SK-N-SH (cell line): ENCODE measurements around the gene COL5A2. TPM values are rescaled to one million over a fixed set of nuclear protein-coding genes. Genes with fewer than 3 reads are reported as not detected.

ENCODE experiments used
- CTCF ChIA-PET: fragments of 300-600, 350-600 bp; formaldehyde crosslinking; extraction: SDS; loops from one replicate; lab custom pipeline; 2021; lab: Yijun Ruan, JAX
- POLR2A ChIA-PET: fragments of 350-600 bp; sonication (Branson Sonifier 250); formaldehyde crosslinking; extraction: SDS; loops from one replicate; lab custom pipeline; 2020; ENCODE audit warnings: antibody characterized with exemption, inconsistent platforms; lab: Yijun Ruan, JAX
- DNase-seq: peaks from one replicate; pipeline ENCODE4 v3.0.0; 2012
- H2AFZ ChIP-seq: fragments of 200-600 bp; sonication (generic); 2 replicates; pipeline ENCODE4 v1.8.1; 2016; ENCODE audit warnings: antibody characterized with exemption, mild to moderate bottlenecking, low read depth
- H3F3A ChIP-seq: fragments of 200-600 bp; sonication (generic); replicated peaks from 2 replicates; pipeline ENCODE3; 2016; ENCODE audit warnings: antibody characterized with exemption, mild to moderate bottlenecking; ENCODE audit not compliant: insufficient read depth
- H3K27ac ChIP-seq, 2 experiments: fragments of 200-500 bp in 1 of 2; fragments of 200-600 bp in 1 of 2; sonication (Bioruptor generic) in 1 of 2; sonication (generic), shearing (Covaris generic) in 1 of 2; 2 replicates each; pipeline versions ENCODE4 v1.5.1 to v1.6.1; 2014 to 2016; ENCODE audit warnings: low read depth in 2 of 2, inconsistent platforms in 1 of 2, low read length in 1 of 2, mild to moderate bottlenecking in 1 of 2, mixed read lengths in 1 of 2
- H3K27me3 ChIP-seq: fragments of 200-600 bp; sonication (generic), shearing (Covaris generic); 2 replicates; pipeline ENCODE4 v1.6.1; 2016; ENCODE audit warnings: mixed run types; ENCODE audit not compliant: insufficient read depth
- H3K36me3 ChIP-seq, 2 experiments: fragments of 200-500 bp in 1 of 2; fragments of 200-600 bp in 1 of 2; sonication (Bioruptor generic) in 1 of 2; sonication (generic) in 1 of 2; replicated peaks in 1 of 2; 2 replicates each; pipeline versions ENCODE3 to v1.5.1; 2014 to 2016; ENCODE audit warnings: low read length in 1 of 2, mild to moderate bottlenecking in 1 of 2; ENCODE audit not compliant: insufficient read depth in 2 of 2, control insufficient read depth in 1 of 2
- H3K4me1 ChIP-seq, 2 experiments: fragments of 200-500 bp in 1 of 2; fragments of 200-600 bp in 1 of 2; sonication (Bioruptor generic) in 1 of 2; sonication (generic), shearing (Covaris generic) in 1 of 2; 2 replicates each; pipeline versions ENCODE4 v1.5.1 to v1.6.1; 2014 to 2016; ENCODE audit warnings: low read depth in 1 of 2, low read length in 1 of 2, mixed run types in 1 of 2; ENCODE audit not compliant: insufficient read depth in 2 of 2, control insufficient read depth in 1 of 2
- H3K4me2 ChIP-seq: fragments of 200-600 bp; sonication (generic), shearing (Covaris generic); 2 replicates; pipeline ENCODE4 v1.6.1; 2017; ENCODE audit warnings: mixed run types
- H3K4me3 ChIP-seq, 2 experiments: fragments of 200-500 bp in 1 of 2; fragments of 200-600 bp in 1 of 2; sonication (Bioruptor generic) in 1 of 2; sonication (generic), shearing (Covaris generic) in 1 of 2; 2 replicates each; pipeline versions ENCODE4 v1.5.1 to v1.8.1; 2014 to 2016; ENCODE audit warnings: low read depth in 2 of 2, inconsistent platforms in 1 of 2, low read length in 1 of 2, mild to moderate bottlenecking in 1 of 2, mixed read lengths in 1 of 2, moderate library complexity in 1 of 2
- H3K79me2 ChIP-seq: fragments of 200-600 bp; sonication (generic); 2 replicates; pipeline ENCODE4 v1.8.1; 2017; ENCODE audit warnings: mild to moderate bottlenecking; ENCODE audit not compliant: insufficient read depth
- H3K9ac ChIP-seq: fragments of 200-600 bp; sonication (generic); 2 replicates; pipeline ENCODE4 v1.6.1; 2017; ENCODE audit warnings: mixed run types
- H3K9me2 ChIP-seq: fragments of 200-600 bp; sonication (generic); 2 replicates; pipeline ENCODE4 v1.6.1; 2017; ENCODE audit warnings: mixed run types
- H3K9me3 ChIP-seq: fragments of 200-600 bp; sonication (generic); 2 replicates; pipeline ENCODE4 v1.6.1; 2017; ENCODE audit warnings: mixed run types, mild to moderate bottlenecking, moderate library complexity
- H4K20me1 ChIP-seq: fragments of 200-600 bp; sonication (generic); 2 replicates; pipeline ENCODE4 v1.6.1; 2017; ENCODE audit warnings: mild to moderate bottlenecking, mixed run types; ENCODE audit not compliant: insufficient read depth
- FOSL2 ChIP-seq: IDR thresholded peaks from 2 replicates; pipeline ENCODE4 v1.4.0; 2012; ENCODE audit warnings: low read depth, mild to moderate bottlenecking, moderate library complexity, borderline replicate concordance
- FOXJ3 ChIP-seq: sonication (generic); formaldehyde crosslinking; IDR thresholded peaks from 2 replicates; pipeline ENCODE4 v1.5.1; 2020; ENCODE audit warnings: mild to moderate bottlenecking, missing genetic modification reagents
- GABPA ChIP-seq: IDR thresholded peaks from 2 replicates; pipeline ENCODE4 v1.4.0; 2012; ENCODE audit warnings: low read depth, mild to moderate bottlenecking
- GATA2 ChIP-seq: sonication (generic); formaldehyde crosslinking; IDR thresholded peaks from 2 replicates; pipeline ENCODE4 v1.5.0; 2020; ENCODE audit warnings: mild to moderate bottlenecking, missing genetic modification reagents
- IRF3 ChIP-seq: fragments of 150-350 bp; IDR thresholded peaks from 2 replicates; pipeline ENCODE4 v1.6.1; 2016; ENCODE audit warnings: mild to moderate bottlenecking, low read depth, low read length
- JUND ChIP-seq: IDR thresholded peaks from 2 replicates; pipeline ENCODE4 v1.4.0; 2012
- MAX ChIP-seq: IDR thresholded peaks from 2 replicates; pipeline ENCODE4 v1.4.0; 2012; ENCODE audit warnings: low read depth
- MXI1 ChIP-seq: IDR thresholded peaks from 2 replicates; pipeline ENCODE4 v1.6.1; 2012; ENCODE audit warnings: mild to moderate bottlenecking, low read depth, low read length, improper control_type of control experiment
- NFIC ChIP-seq: IDR thresholded peaks from 2 replicates; pipeline ENCODE4 v1.4.0; 2012; ENCODE audit warnings: borderline replicate concordance
- RAD21 ChIP-seq: IDR thresholded peaks from 2 replicates; pipeline ENCODE4 v1.6.1; 2012; ENCODE audit warnings: mild to moderate bottlenecking, low read length
- RCOR1 ChIP-seq: fragments of 150-350 bp; IDR thresholded peaks from 2 replicates; pipeline ENCODE4 v1.6.1; 2017; ENCODE audit warnings: antibody characterized with exemption, low read length
- REST ChIP-seq: IDR thresholded peaks from 2 replicates; pipeline ENCODE4 v1.6.1; 2012; ENCODE audit warnings: mild to moderate bottlenecking, low read depth, low read length, moderate library complexity
- TCF12 ChIP-seq: IDR thresholded peaks from 2 replicates; pipeline ENCODE4 v1.4.0; 2012
- WGBS: methylation state at CpG from one replicate; pipeline ENCODE4 v1.1.6; 2017; ENCODE audit warnings: low lambda C conversion rate; 5-methylcytosine and 5-hydroxymethylcytosine counted together
- polyA plus RNA-seq, 3 experiments: library from polyadenylated mRNA; depleted of rRNA; stranded (reverse); fragments of >200 nt; gene quantifications; 2 replicates each; pipeline ENCODE4 v1.2.3, GENCODE V29; 2012

COL5A2 gene
- polyA plus RNA-seq, 1 of the 3 experiments (the other 2 are of a cell fraction): 20.4 TPM

- Histone ChIP-seq H3K4me1 (peaks cover 0 to 9% of the 10 kb centered on the region in 2 experiments; a peak in 2 of 4 replicates), H3K4me2 (no peak overlapping the region), H2AFZ (no peak overlapping the region), H3K79me2 (no peaks in the 10 kb centered on the region), H3F3A (no peaks in the 10 kb centered on the region), H3K9me2 (no peaks in the 10 kb centered on the region), H3K27ac (no peak overlapping the region), H3K36me3 (peaks cover 9 to 18% of the 10 kb centered on the region in 2 experiments), H3K9me3 (no peaks in the 10 kb centered on the region), H3K27me3 (no peaks in the 10 kb centered on the region), H3K9ac (no peak overlapping the region), H4K20me1 (no peaks in the 10 kb centered on the region), H3K4me3 (no peak overlapping the region)
- ChIA-PET CTCF (interaction anchor here (0.7 kb wide), 1 partner anchor 552 kb away, joined by 4 read pairs; no protein-coding TSS in a partner anchor), POLR2A (no interaction called here)
- no peak for DNase-seq
- WGBS: 42% methylated on average over 2 of the region's 3 CpGs
- TF ChIP-seq MAX (no peak), FOXJ3 (CRISPR knock-in tag) (no peak), GATA2 (CRISPR knock-in tag) (no peak), RAD21 (no peak), RCOR1 (no peak), TCF12 (no peak), REST (no peak), JUND (no peak), NFIC (no peak), FOSL2 (no peak), IRF3 (no peak)
Measured at GRCh38 chr2:189076572-189076971, 103.0 kb downstream of the COL5A2 start.

GRCh38 chr2:189076120-189076519 is 103.4 kb downstream of the COL5A2 start:
- POLR2A ChIA-PET: no interaction called here
- no peaks in the 10 kb centered on the region for H3K9me3 ChIP-seq
- H3K79me2 ChIP-seq: no peaks in the 10 kb centered on the region
- no peaks in the 10 kb centered on the region for H3F3A ChIP-seq
- peaks cover 0 to 9% of the 10 kb centered on the region in 2 experiments; a peak in 2 of 4 replicates for H3K4me1 ChIP-seq
- peaks cover 13 to 18% of the 10 kb centered on the region in 2 experiments for H3K36me3 ChIP-seq
- no peak overlapping the region for H2AFZ ChIP-seq
- DNase-seq: no peak
- CTCF ChIA-PET: interaction anchor here (0.7 kb wide), 1 partner anchor 551 kb away, joined by 4 read pairs; no protein-coding TSS in a partner anchor
- H3K9ac ChIP-seq: no peak overlapping the region
- H3K27me3 ChIP-seq: no peaks in the 10 kb centered on the region
- H4K20me1 ChIP-seq: no peaks in the 10 kb centered on the region
- no peak overlapping the region for H3K4me2 ChIP-seq
- H3K27ac ChIP-seq: no peak overlapping the region
- 94% methylated on average over 3 of the region's 3 CpGs for WGBS
- H3K4me3 ChIP-seq: no peak overlapping the region
- no peaks in the 10 kb centered on the region for H3K9me2 ChIP-seq
- TF ChIP-seq MXI1 (no peak), NFIC (no peak), GABPA (no peak)
